HG03469 (cell line): ENCODE results near the gene CD70.
"Not testable (repeated sequence)": the region's sequence is repeated elsewhere in the genome, so short reads cannot be mapped to it uniquely, and the experiment has no call there.

Source experiments
- ATAC-seq: cut with Tn5 transposase; IDR thresholded peaks from one replicate; pipeline ENCODE4 v1.9.1; 2021; ENCODE audit warnings: mild to moderate bottlenecking, moderate library complexity, moderate number of reproducible peaks; ENCODE audit not compliant: unreplicated experiment

Gene CD70, protein sequence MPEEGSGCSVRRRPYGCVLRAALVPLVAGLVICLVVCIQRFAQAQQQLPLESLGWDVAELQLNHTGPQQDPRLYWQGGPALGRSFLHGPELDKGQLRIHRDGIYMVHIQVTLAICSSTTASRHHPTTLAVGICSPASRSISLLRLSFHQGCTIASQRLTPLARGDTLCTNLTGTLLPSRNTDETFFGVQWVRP

DNA sequence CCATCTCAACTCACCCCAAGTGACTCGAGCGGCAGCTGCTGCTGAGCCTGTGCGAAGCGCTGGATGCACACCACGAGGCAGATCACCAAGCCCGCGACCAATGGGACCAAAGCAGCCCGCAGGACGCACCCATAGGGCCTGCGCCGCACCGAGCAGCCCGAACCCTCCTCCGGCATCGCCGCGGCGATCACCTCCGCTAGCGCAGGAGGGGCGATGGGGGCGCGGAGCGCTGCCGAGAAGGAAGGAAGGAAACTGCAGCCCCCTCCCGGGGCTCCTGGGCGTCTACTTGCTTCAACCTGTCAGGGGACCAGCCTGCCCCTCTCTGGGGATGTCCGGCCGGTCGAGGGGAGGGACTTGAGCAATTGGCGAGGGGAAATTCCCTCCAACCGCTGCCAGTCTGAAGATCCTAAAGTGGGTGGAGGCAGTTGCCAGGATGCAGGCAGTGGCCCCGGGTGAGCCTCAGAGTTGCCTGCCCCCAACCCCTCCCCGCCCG lies at the start of gene CD70:
TSS of gene CD70 (minus strand) at position 324 of the 493 bp plus-strand sequence. CDS start at position 176, 148 bp downstream.
- peak; percentile 35 for ATAC-seq

DNA sequence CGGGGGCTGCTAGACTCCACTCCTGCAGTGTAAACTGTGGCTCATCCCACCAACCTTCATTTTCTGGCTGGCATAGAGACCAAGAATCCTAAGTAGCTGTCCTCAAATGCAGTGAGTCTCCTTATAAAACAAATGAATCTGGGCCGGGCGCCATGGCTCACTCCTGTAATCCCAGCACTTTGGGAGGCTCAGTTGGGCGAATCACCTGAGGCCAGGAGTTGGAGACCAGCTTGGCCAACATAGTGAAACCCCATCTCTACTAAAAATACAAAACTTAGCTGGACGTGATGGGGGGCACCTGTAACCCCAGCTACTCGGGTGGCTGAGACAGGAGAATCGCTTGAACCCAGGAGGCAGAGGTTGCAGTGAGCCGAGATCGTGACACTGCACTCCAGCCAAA lies 49.4 kb upstream of the CD70 start:
- not testable (repeated sequence) for ATAC-seq

DNA sequence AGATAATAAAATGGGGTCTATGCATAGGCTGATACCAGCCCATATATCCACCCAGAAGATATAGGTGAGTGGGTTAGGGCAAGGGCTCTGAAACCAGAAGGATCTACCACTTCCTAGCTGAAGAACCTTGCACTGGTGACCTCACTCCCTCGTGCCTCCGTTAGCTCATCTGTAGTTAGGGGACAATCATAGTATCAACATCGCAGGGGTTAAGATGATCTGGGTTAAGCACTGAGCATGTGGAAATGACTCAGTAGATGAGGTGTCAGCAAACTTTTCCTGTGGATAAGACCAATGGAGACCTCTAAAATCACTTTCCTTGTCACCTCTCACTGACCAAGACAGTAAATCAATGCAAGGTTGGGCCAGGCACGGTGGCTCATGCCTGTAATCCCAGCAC lies 48.5 kb upstream of the CD70 start:
- ATAC-seq, result no peak

DNA sequence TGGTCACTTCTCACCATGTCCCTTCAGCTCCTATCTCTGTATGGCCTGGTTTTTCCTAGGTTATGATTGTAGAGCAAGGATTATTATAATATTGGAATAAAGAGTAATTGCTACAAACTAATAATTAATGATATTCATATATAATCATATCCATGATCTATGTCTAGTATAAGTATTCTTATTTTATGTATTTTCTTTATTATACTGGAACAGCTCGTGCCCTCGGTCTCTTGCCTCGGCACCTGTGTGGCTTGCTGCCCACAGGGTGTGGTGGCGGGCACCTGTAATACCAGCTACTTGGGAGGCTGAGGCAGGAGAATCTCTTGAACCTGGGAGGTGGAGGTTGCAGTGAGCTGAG lies 42.5 kb upstream of the CD70 start:
- not testable (repeated sequence) for ATAC-seq

DNA sequence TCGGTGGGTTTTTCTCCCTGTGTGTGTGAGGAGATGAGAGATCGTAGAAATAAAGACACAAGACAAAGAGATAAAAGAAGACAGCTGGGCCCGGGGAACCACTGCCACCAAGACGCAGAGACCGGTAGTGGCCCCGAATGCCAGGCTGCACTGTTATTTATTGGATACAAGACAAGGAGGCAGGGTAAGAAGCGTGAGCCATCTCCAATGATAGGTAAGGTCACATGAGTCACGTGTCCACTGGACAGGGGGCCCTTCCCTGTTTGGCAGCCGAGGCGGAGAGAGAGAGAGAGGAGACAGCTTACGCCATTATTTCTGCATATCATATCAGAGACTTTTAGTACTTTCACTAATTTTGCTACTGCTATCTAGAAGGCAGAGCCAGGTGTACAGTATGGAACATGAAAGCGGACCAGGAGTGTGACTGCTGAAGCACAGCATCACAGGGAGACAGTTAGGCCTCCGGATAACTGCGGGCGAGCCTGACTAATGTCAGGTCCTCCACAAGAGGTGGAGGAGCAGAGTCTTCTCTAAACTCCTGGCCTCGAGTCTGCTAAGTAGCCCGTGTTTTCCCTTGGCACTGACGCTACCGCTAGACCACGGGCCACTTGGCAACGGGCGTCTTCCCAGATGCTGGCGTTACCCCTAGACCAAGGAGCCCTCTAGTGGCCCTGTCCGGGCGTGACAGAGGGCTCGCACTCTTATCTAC lies 42.0 kb upstream of the CD70 start:
- ATAC-seq, result not testable (repeated sequence)

DNA sequence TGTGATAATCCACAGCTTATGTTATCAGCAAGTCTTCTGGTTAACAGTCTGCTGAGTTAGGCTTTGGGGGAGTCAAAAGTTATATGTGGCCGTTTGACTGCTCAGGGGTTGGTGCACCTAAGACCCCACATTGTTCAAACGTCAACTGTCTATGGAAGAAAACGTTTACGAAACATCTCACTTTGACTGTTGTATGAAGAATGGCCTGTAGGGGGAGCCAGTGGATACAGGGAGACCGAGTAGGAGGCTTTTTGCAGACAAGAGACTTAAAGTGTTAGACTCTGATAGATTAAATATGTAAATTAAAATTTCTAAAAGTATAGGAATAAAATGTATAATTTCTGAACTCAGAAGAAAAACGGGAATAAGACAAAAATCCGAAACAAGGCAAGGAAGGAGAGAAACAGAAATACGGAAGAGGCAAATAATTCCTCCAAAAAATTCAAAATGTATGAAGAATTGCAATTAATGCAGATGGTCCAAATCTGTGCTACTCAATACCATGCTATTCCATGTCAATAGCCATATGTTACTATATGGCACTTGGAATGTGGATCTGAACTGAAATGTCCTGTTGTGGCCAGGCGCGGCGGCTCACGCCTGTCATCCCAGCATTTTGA lies 41.2 kb upstream of the CD70 start:
- no peak for ATAC-seq

DNA sequence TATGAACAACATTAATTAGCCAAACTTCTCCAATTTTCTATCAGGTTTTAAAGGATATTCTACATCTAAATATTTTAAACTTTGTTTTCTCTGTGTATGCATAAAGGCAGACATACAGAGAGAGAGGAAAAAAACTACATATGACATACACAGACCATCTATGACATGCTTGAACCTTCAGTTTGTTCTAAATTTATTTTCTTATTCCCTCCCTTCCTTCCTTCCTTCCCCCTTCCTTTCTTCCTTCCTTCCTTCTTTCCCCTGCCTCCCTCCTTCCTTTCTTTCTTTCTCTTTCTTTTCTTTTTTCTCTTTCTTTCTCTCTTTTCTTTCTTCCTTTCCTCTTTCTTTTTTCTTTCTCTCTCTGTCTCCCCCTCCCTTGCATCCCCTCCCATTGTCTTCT lies 35.8 kb upstream of the CD70 start:
- no peak for ATAC-seq

DNA sequence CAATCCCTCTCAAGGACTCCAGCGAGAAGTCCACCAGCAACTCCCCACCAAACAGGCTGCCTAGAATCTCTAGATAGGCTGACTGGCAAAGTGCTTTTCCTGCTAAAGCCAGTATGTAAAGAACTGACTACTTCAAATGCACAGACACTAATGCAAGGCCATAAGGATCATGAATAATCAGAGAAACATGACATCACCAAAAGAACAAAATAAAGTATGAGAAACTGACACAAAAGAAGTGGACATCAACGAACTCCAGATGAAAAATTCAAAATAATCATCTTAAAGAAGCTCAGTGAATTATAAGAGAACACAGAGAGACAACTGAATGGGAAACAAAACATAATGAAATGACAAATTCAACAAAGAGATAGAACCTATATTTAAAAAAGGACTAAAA lies 26.4 kb upstream of the CD70 start:
- no peak for ATAC-seq

DNA sequence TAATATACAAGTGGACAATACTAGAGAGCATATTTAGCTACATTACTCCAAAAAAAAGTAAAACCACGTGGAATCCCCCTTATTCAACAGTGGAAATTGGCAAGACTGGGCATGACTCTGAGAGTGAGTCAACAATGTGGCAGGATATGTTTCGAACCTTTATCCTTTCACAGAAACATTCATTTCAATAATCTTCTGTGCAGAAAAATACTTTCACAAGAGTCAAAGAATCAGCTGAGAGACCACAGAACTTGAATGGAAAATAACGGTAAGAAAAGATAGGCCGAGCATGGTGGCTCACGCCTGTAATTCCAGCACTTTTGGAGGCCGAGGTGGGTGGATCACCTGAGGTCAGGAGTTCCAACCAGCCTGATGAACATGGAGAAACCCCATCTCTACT lies 25.1 kb upstream of the CD70 start:
- ATAC-seq, result no peak

DNA sequence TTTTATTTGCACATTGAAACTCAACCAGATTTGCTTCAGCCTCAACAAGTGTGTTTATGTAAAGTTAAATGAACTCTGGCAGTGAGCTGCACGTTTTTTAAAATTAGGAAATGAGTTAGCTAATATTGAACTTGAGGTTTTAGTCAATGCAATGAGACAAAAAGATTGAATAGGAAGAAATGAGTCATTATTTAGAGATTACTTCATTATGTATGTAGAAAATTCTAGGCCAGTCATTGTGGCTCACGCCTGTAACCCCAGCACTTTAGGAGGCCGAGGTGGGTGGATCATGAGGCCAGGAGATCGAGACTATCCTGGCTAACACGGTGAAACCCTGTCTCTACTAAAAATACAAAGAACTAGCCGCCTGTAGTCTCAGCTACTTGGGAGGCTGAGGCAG lies 22.8 kb upstream of the CD70 start:
- ATAC-seq, result no peak

DNA sequence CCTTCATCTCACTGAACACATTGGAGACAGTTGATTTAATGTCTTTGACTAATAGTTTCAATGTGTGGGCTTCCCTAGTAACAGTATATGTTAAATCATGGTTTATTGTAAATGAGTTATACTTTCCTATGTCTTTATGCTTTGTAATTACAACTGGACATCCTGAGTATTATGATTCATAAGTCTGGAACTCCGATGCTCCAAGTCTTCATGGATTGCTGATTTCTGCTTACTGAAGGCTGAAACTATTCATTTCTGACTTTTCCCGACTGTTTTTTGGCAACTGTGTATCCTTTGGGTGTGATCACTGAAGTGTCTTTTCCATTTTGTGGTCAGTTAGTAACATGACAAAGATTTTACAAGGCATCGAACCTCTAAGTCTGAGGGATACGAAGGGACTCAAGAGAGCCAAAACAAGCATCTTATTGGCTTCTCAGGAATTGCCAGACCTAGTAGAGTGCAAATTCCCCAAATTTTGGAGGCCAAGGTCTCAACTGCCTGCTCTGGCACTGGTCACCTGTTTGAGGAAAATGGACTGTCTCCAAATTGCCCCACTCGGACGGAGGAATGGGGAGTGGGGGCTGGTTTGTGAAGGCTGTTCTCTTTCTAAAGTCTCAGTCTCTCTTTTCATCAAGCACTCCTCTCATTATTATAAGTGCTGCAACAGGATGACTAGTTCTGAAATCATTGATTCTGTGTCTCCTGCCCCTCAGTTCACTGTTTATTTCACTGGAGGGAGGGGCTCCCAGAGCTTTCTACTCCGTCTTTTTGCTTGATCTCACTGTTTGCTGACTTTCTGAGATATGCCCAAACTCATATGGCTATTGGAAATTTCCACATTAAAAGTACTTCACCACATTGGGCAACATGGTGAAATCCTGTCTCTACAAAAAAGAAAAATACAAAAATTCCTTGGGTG lies 20.2 kb upstream of the CD70 start:
- no peak for ATAC-seq

DNA sequence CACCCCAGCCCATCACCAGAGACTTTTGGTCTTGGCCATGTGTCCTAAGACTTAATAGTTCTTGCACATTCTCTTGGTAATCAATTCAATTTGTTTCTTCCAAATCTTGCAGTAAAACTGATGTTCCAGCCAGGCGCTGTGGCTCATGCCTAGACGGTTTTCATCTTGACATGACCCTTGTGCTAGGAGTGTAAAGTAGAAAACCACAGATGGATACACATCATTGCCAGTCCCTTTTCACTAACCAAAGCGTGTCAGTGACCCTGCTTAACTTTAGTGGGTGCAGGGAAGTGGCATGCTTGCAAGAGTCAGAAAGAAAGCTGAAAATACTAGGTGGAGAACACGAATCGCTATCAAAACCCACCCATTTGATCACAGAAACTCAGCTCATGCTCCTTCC lies 18.0 kb upstream of the CD70 start:
- ATAC-seq, result no peak

DNA sequence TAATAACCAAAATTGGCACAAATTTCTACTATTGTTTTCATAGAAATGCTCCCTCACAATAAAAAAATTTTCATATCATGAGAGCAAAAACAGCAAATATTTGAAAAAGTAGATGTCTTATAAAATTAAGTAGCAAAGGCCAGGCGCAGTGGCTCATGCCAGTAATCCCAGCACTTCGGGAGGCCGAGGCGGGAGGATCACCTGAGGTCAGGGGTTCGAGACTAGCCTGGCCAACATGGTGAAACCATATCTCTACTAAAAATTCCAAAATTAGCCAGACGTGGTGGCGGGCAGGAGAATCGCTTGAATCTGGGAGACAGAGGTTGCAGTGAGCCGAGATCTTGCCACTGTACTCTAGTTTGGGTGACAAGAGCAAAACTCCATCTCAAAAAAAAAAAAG lies 17.2 kb upstream of the CD70 start:
- ATAC-seq, result not testable (repeated sequence)

DNA sequence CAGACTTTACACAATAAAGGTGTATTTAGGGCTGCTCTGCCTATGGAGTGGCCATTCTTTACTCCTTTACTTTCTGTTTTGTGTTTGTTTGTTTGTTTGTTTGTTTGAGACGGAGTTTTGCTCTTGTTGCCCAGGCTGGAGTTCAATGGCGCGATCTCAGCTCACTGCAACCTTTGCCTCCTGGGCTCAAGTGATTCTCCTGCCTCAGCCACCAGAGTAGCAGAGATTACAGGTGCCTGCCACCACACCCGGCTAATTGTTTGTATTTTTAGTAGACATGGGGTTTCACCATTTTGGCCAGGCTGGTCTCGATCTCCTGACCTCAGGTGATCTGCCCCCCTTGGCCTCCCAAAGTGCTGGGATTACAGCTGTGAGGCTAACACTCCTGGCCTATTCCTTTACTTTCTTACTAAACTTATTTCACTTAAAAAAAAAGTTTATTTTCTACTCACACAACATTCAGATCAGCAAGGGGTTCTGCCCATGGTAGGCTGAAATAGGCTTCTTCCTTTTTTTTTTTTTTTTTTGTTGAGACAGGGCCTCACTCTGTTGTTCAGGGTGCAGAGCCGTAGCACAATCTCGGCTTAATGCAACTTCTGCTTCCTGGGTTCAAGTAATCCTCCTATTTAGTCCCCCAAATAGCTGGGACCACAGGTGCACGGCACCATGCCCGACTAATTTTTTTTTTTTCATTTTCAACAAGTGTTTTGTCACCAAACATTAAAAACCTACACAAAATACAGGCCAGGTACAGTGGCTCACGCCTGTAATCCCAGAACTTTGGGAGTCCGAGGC lies 15.5 kb upstream of the CD70 start:
- ATAC-seq, result not testable (repeated sequence)

DNA sequence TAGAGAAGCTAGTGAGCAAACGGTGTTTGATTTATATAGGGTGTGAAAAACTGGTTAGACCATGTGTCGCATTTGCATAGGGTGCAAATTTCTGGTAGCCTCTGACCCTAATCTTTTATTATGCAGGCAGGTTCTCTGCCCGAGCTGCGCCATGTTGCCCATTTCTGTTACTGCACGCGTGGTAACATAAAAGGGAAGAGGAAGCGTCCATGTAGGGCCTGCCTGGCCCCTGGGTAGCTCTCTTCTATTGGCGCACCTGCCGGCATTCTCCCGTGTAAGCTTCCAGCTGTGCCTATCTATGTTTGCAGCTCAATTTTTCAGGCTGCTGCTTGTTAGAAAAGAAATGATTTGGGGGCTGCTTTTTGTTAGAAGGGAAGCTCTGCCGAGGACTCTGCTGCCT lies 14.0 kb upstream of the CD70 start:
- no peak for ATAC-seq

DNA sequence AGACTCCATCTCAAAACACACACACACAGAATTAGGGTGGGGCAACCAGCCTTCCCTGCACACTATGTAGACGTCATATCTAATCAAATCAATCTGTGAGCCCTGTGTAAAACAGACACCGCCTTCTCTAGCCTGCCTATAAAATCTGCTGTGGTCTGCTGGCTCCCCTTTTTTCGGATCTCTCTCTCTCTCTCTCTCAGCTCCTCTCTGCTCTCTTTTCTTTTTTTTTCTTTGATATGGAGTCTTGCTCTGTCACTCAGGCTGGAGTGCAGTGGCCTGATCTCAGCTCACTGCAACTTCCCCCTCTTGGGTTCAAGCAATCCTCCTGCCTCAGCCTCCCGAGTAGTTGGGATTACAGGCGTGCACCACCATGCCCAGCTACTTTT lies 11.8 kb upstream of the CD70 start:
- no peak for ATAC-seq

DNA sequence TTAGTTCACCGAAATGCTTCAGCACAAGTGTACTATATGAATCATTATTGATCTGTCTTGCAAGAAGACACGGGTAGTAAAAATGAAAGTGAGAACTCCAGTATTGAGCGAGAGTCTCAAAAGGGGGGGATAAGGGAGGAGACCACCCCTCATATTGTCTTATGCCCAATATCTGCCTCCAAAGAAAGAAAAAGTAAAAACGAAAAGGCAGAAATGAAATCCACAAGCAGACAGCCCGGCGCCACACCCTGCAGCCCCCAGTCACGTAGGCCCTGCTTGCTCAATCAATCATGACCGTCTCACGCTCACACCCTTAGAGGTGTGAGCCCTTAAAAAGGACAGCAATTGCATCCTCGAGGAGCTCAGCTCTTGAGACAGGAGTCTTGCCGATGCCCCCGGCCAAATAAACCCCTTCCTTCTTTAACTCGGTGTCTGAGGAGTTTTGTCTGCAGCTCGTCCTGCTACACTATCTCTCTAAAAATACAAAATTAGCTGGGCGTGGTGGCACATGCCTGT lies 10.6 kb upstream of the CD70 start:
- ATAC-seq, result peak; percentile 54

DNA sequence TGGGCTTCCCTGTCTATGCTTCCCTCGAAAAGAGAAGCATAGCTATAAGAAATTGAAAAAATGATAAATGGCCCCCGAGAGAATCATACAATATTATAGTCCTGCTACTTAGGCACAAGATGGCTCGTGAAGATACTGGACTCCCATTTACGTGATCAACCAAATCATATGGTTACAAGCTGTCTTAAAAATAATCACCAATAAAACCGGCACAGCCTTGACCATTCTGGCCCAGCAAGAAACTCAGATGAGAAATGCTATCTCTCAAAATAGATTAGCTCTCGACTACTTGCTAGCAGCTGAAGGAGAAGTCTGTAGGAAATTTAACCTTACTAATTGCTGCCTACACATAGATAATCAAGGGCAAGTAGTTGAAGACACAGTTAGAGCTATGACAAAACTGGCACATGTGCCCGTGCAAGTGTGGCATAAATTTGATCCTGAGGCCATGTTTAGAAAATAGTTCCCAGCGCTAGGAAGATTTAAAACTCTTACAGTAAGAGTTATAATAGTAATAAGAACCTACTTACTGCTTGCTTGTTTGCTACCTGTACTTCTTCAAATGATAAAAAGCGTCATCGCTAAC lies 10.1 kb upstream of the CD70 start:
- ATAC-seq, result not testable (repeated sequence)

DNA sequence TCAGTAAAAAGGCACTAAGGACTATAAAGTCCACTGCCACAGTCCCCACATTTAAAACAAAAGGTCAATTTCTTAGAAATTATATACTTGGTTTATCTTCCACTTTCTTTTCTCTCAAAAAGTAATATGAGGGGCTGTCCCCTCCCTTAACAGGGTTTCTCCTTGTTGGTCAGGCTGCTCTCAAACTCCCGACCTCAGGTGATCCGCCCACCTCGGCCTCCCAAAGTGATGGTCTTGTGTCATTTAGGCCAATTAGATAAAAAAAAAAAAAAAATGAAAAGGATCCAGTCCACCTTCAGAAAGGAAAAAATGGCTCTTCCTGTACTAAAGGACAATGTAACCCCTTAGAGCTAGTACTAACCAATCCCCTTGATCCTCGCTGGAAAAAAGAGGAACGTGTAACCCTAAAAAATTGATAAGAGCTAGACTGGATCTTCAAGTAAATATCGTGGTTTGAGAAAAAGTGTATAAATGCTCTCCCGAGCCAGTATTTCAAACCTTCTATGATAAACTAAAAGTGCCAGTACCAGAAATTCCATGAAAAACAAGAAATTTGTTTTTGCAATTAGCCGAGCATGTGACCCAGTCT lies 9.0 kb upstream of the CD70 start:
- no peak for ATAC-seq
